Right lung (tissue), 5 donors: ENCODE data around the gene GMDS. TPM values are rescaled to one million over a fixed set of nuclear protein-coding genes. Genes with fewer than 3 reads are reported as not detected.

ENCODE experiments used
- DNase-seq, 2 donors: peaks; one replicate each; pipeline ENCODE4 v3.0.0-alpha.2; 2013
- polyA plus RNA-seq, 5 donors: library from polyadenylated mRNA; unstranded; fragments of 120-200 nt; gene quantifications; one replicate each; pipeline versions ENCODE4 v1.2.1 to v1.2.3, GENCODE V29; 2013; ENCODE audit warnings: inconsistent platforms in 1 of 5, low replicate concordance in 1 of 5; ENCODE audit not compliant: insufficient read length in 5 of 5, insufficient read depth in 1 of 5

Gene GMDS
- polyA plus RNA-seq, 5 donors = 16.7 to 26.7 (median 20.5) TPM

DNA sequence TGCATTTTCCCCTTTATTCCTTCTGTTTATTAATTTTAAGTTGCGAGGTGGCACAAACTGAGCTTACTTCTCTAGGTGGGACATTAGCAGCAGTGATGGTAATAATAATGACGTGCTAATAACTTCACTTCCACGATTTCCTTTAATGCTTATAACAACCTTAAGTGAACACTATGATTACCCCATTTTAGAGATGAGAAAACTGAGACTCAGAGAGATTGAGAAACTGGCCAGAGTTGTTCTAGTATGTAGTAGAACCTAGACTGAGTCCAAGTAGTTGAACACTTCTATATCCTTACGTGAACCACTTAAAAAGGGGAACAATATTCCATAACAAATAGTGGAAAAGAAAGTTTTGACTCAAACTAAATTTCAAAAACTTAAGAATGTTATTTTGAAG, 297.5 kb downstream of the GMDS start:
- DNase-seq = no peak

GRCh38 chr6:1946583-1946982, 298.8 kb downstream of the GMDS start:
- no peak for DNase-seq

DNA sequence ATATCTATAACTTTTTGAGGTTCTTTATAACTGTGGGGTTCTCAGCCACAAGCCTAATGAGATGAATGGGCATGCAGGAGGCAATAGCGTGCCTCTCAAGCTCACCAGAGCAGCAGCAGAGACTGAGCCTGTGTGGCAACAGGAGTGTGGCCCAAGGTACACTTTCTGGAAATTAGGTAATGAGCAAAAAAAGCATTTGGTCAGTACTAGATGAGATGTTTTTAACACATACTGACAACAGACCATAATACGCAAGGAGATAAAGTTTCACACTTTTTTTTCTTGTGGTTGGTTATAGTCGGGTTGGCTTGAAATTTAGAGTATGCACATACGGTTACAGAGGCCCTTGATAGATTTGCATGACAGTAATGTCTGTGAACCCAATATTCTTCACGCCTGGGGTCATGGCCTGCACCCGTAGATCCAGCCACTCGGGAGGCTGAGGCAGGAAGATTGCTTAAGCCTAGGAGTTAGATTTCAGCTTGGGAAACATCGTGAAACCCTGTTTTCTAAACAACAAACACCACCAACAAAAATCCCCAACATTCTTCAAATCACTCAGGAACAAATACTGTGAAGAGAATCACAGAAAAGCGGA, 300.1 kb downstream of the GMDS start:
- no peak for DNase-seq

DNA sequence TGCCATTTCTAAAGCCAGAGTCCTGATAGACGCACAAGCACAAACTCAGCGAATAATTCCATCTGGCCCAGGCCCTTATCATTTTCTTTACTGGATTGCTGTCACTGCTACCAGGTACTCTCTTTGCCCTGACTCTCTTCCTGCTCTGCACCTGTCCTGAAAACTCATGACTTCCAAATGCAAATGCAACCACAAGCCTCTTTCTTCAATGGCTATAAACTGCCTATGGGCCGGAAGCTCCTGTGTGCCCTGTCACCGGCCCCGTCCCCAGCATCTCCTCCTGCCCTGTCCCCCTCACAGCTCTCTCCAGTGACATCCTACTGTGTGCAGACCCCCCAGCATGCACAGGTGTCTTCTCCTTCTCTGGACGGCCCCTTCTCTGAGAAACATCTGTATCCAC, 302.6 kb downstream of the GMDS start:
- no peak for DNase-seq

DNA sequence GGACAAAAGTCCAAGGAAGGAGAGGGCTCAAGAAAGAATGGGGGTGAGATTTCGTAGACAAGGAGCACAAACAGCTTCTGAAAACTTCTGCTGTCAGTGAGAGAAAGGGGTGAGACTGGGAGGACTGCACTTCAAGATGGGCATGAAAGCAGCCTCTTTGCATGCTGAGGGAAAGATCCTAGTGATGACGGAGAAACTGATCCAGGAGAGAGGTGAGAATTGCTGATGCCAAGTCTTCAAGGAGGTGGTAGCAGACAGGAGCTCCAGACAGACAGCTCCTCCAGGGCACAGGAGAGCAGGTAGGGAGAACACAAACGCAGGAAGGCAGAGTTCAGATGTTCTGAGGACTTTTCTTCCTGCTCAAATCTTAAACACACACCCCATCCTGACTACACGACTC, 303.9 kb downstream of the GMDS start:
- no peak for DNase-seq

DNA sequence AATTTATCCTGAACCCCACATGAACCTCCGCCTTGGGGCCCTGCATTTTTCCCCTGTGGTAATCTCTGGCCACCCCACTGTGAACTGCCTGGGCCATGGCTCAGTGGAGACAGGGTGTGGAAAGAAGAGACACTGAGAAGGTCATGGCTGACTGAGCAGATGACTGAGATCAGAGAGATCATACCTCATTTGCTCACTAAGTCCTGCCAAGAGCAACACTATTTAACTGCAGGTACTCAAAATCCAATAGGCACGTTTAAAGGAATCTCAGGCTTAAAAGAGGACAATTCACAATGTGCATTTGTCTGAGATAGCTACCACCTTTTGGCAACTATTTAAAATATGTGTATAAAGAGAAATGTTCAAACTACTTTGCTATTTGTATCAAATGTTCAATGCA, 305.0 kb downstream of the GMDS start:
- DNase-seq = no peak

DNA sequence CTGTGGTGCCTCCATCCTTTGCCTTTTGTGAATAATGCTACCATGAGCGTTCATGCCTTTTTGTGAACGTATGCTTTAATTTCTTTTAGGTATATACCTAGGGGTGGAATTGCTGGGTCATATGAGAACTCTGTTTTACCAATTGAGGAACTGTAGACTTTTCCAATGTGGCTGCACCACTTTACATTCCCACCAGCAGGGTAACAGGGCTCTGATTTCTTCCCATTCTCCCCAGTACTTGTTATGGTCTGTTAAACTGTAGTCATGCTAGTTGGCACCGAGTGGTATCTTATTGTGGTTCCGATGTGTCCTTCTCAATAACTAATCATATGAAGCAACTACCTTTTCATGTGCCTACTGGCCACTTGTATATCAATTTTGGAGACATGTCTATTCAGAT, 312.1 kb downstream of the GMDS start:
- DNase-seq = no peak

DNA sequence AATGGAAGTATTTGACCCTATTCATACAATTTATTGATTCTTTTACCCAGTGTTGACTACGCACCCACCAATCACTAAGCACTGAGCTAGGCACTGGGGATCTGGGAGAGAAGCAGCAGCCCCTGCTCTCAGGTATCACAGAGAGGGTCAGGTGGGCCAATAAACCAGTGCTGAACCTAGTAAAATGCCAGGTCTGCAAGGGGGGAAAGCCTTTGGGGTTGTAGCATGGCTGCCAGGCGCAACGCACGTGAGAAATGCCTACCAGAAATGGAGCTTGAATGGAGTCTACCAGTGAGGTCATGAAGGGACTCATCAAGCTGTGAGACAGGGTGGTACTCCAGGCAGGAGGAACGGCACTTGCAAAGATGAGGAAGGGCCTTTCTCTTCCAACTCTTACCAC, 313.6 kb downstream of the GMDS start:
- no peak for DNase-seq

- DNase-seq = peak in 1 of 2 donors; percentile 36
These were observed 315.0 kb downstream of the GMDS start for GRCh38 chr6:1930356-1930755.

- DNase-seq = no peak
These were observed 315.5 kb downstream of the GMDS start for GRCh38 chr6:1929931-1930330.

DNA sequence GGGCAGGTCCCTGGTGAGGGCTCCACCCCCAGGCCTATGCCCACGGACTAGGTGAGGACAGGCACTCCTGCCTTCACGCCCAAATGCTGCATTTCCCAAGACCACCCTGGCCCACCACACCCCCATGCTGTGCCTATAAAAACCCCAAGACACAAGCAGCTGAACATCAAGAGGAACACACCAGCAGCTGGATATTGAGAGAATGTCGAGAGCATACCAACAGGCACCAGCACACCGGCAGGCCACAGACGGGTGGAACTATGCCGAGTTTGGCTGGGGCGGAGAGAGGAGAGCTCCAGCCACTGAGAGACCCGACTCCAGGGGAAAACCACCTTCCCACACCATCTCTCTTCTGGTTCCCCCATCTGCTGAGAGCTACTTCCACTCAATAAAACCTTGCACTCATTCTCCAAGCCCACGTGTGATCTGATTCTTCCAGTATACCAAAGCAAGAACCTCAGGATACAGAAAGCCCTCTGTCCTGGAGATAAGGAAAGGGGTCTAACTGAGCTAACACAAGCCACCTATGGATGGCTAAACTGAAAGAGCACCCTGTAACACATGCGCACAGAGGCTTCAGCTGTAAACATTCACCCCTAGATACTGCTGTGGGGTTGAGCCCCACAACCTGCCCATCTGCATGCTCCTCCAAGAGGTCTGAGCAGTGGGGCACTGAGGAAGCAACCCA, 319.5 kb downstream of the GMDS start:
- DNase-seq = no peak

DNA sequence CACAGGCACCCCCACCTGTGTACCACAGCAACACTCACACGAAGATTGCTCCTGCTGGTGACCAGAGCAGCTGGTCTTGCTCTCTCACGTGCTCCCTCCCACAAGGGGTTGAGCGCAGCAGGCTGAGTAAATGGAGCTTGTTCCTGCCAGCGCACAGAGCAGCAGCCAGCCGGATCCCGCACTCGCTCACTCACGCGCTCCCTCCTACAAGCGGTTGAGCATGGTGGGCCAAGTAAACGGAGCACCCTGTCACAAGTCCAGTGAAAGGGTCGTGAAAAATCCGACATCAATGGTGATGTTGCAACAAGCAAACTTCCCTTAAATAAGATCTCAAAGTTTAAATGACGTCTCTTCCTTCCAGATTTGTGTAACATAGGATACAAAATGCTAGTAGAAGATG, 322.0 kb downstream of the GMDS start:
- peak; percentile 36 to 44 for DNase-seq

DNA sequence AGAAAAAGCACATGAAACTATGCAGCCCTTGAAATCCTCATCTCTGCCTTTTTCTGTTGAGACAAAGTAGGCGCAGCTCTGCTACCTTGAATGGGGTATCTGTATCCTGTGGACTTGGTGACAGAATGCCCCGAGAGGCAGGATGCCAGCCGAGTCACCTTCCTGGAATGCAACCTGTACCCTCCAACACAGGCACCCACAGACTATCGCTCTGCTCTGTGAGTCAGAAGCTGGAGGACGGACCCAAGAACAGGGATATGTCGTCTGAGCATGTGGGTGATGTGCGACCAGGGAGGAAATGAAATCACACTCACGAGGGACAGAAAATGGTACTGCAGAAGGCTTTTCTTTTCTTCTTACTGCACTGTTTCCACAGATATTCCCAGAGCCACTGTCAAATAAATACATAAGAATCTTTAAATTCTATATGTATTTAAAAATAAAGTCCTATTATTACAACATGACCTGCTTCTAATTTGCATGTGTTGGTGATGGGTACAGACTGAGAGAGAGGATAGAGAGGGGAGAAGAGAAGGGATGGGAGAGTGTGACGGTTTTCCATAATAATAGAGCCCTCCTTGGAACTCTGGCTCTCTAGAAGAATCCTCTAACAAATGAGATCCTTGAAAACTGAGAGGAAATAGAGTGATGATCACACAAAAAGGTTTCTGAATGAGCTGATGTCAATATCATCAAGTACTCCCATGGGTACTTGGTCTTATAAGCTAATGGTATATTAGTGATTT, 327.6 kb downstream of the GMDS start:
- DNase-seq = no peak

DNA sequence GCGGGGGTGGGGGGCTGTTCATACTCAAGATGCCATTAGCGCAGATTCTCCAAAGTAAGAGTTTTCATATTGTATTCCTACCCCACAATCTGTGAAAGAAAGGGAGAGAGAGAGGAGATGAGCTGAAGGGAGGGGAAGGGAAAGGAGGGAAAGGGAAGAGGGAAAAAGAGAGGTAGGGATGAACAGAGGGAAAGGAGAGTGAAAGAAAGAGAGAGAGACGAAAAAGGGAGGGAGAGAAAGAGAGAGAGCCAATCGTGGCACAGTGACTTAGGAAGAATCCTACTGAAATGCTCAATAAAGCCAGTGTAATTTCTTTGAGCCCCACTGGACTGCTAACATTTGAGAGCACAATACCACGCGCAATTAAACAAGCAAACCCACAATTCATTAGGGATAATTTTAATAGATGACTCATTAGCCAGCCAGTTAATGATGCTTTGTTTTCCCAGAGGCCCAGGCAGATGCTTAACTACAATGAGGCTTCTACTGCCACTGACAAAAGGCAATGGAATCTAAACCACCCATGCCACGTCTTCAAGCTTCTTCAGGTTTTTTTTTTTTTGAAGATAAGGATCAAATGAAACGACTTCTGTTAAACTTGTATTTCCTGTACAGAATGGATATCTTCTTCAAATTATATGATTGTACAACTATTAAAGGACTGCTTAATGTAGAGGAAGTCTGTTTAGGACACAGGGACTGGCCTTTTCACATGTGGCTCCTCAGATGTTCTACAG, 328.9 kb downstream of the GMDS start:
- DNase-seq = no peak

DNA sequence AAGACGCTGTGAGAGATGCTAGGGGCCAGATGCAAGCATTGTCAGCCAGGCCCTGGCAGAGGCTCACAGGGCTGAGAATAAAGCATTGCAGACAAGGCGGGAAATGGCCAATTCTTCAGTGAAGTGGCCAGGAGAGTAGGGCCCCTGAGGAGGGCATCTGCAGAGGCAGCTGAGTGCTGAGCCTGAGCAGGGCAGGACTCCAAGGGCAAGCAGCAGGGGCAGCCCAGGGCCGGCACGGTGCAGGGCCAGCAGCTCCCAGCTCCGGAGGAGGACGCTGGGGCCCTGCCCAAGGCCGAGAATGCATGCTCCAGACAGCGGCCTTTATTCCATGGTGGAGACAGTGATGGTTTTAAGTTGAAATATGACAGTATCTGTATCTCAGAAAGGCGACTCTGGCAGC, 330.2 kb downstream of the GMDS start:
- no peak for DNase-seq

- peak in 1 of 2 donors; percentile 24 for DNase-seq
These were observed 331.8 kb downstream of the GMDS start for GRCh38 chr6:1913577-1913976.

DNA sequence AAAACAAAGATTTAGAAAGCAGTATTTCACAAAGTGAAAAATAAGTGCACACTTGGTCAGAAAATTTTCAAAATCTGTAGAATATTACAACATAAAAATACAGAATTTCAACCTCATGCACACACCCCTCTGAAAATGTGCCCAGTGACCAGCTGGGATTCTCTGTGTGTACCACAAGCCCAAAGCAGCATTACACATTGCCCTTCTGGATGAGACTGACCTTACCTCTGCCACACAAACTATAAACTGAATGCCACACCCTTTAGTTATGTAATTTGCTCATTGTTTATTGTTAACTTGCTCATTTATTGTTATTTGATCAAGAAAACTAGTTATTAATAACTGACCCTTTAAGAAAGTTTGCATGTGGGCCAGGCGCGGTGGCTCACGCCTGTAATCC, 332.7 kb downstream of the GMDS start:
- no peak for DNase-seq

- DNase-seq = peak in 1 of 2 donors; percentile 23
These were observed 333.9 kb downstream of the GMDS start for GRCh38 chr6:1911474-1911873.

DNA sequence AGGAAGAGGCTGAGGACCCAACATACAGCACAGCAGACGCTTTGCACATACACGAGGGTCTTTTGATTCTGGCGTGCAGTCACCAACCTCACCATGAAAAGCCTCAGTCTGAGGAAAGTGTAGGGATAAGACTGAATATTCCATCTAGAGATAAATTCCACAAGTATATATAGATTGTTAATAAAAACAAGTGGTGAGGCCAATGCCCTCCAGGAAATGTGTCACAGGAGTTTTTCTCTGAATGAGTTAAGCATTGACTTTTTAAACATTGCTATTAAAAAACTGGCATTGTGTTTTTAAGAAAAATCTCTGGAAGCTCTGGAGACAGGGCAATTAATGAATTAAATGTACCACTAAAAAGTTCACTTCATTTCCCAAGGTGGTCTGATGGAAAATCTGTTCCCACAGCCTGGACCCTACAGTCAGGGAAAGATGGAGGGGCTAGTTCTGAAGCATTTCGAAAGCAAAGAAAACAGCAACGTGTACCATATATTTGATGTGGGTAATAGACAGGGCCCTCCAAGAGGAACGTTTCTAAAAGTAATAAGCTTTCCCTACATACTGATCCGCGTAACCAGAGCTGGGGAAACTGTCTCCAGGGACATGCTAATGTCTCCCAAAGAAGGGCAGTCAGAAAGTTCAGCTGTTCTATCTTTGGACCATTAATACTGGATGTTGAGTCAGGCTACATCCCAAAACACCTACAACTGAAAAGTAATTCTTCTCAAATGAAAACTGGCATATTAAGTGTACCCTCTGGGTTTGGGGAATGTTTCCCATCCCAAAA, 334.6 kb downstream of the GMDS start:
- DNase-seq = no peak

GRCh38 chr6:1908784-1909183, 336.6 kb downstream of the GMDS start:
- no peak for DNase-seq

- DNase-seq = no peak
These were observed 338.8 kb downstream of the GMDS start for GRCh38 chr6:1906609-1907008.

DNA sequence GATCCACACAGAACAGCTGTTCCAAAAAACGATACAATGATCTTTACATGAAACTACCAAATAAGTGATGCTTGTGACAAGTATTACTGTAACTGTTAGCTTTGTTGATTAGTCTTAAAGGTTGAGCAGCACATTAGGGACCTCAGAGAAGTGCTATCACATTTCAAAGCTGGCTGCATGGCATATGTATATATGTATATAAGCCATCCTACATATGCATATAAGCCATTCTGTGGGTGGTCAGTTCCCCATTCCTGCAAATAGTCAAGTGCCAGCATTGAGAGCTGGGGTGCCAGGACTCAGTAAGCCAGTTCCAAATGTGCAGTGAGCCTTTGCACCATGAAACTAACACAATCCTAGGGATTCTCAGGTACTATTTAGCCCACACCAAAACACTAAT, 339.4 kb downstream of the GMDS start:
- no peak for DNase-seq
